ENCODE measurements around the gene ZNF501.

Gene ZNF501

GRCh38 chr3:44729384-44729910, at the start of gene ZNF501:
ZNF501 (plus strand) TSS chr3:44729635; CDS start chr3:44734422, 4,787 bp downstream.
- DNase-seq (ENCODE audit: low spot score) = peak; percentile 86

- no peak for DNase-seq (ENCODE audit: low spot score)
Observed at GRCh38 chr3:44680921-44681455, 48.4 kb upstream of the ZNF501 start.

- no peak for DNase-seq (ENCODE audit: low spot score)
Observed at GRCh38 chr3:44682182-44682896, 47.1 kb upstream of the ZNF501 start.

GRCh38 chr3:44685128-44685800, 44.2 kb upstream of the ZNF501 start:
- DNase-seq (ENCODE audit: low spot score) = peak; percentile 40

GRCh38 chr3:44687898-44688297, 41.5 kb upstream of the ZNF501 start:
- no peak for DNase-seq (ENCODE audit: low spot score)

- peak; percentile 54 for DNase-seq (ENCODE audit: low spot score)
Observed at GRCh38 chr3:44712455-44713075, 16.9 kb upstream of the ZNF501 start, which contains the start of gene ZNF502. ZNF502 (plus strand) TSS chr3:44712660; CDS start chr3:44720262, 7,602 bp downstream.

GRCh38 chr3:44721231-44722102, 8.0 kb upstream of the ZNF501 start:
- no peak for DNase-seq (ENCODE audit: low spot score)

- DNase-seq (ENCODE audit: low spot score) = no peak
Observed at GRCh38 chr3:44722103-44722401, 7.4 kb upstream of the ZNF501 start.

- no peak for DNase-seq (ENCODE audit: low spot score)
Observed at GRCh38 chr3:44734646-44735168, 5.3 kb downstream of the ZNF501 start.

GRCh38 chr3:44761101-44761423, 31.6 kb downstream of the ZNF501 start:
- DNase-seq (ENCODE audit: low spot score) = no peak

GRCh38 chr3:44761424-44762169, 32.2 kb downstream of the ZNF501 start, which contains the start of the genes KIAA1143 and KIF15:
KIAA1143 (minus strand) TSS chr3:44761619; CDS start chr3:44761602, 17 bp downstream.
KIF15 (plus strand) TSS chr3:44761794; CDS start chr3:44761866, 72 bp downstream.
- peak; percentile 96 for DNase-seq (ENCODE audit: low spot score)

- no peak for DNase-seq (ENCODE audit: low spot score)
Observed at GRCh38 chr3:44762170-44762677, 32.8 kb downstream of the ZNF501 start.

GRCh38 chr3:44762690-44763089, 33.3 kb downstream of the ZNF501 start:
- no peak for DNase-seq (ENCODE audit: low spot score)

GRCh38 chr3:44764248-44764647, 34.8 kb downstream of the ZNF501 start:
- DNase-seq (ENCODE audit: low spot score) = no peak

- DNase-seq (ENCODE audit: low spot score) = no peak
Observed at GRCh38 chr3:44771424-44772098, 42.1 kb downstream of the ZNF501 start.

- no peak for DNase-seq (ENCODE audit: low spot score)
Observed at GRCh38 chr3:44772099-44772442, 42.6 kb downstream of the ZNF501 start.

GRCh38 chr3:44782891-44783290, 53.5 kb downstream of the ZNF501 start:
- DNase-seq (ENCODE audit: low spot score) = no peak

Measured in CD4-positive, alpha-beta T cell treated with Interleukin-2 at 100 ng/mL for 4 hours (primary cell).